Measurements from ENCODE around the gene CLIC5. TPM values are rescaled to one million over a fixed set of nuclear protein-coding genes. Genes with fewer than 3 reads are reported as not detected.

The CLIC5 gene
- total RNA-seq, 4 donors from 2014 or later, result under 0.01 to 5.1 (median 1.5) TPM

GRCh38 chr6:46052479-46052878 lies 36.8 kb upstream of the CLIC5 start:
- intact Hi-C loops (cut with DNase I; ENCODE audit: low total_unique reads), result no loop called here
- Histone ChIP-seq H3K36me3 (no peaks in the 10 kb centered on the region), H3K27ac (peak overlapping the region in 1 of 2 donors; percentile 22), H3K9me3 (no peaks in the 10 kb centered on the region), H3K4me3 (no peak overlapping the region), H3K27me3 (no peaks in the 10 kb centered on the region), H3K4me1 (no peaks in the 10 kb centered on the region)
- DNase-seq, result no peak
- TF ChIP-seq CTCF (IDR thresholded peaks at IDR 0.05) (no peak), POLR2A (IDR thresholded peaks at IDR 0.05) (no peak)

GRCh38 chr6:46051962-46052361 lies 36.3 kb upstream of the CLIC5 start:
- Histone ChIP-seq H3K36me3 (no peaks in the 10 kb centered on the region), H3K27ac (no peak overlapping the region), H3K4me3 (no peak overlapping the region), H3K9me3 (no peaks in the 10 kb centered on the region), H3K4me1 (no peaks in the 10 kb centered on the region), H3K27me3 (no peaks in the 10 kb centered on the region)
- no peak for DNase-seq
- TF ChIP-seq POLR2A (IDR thresholded peaks at IDR 0.05) (no peak), CTCF (IDR thresholded peaks at IDR 0.05) (no peak)
- intact Hi-C loops (cut with DNase I; ENCODE audit: low total_unique reads), result no loop called here

- no peaks in the 10 kb centered on the region for H3K9me3 ChIP-seq
- H3K27me3 ChIP-seq, result no peaks in the 10 kb centered on the region
- H3K27ac ChIP-seq, result no peak overlapping the region
- no peaks in the 10 kb centered on the region for H3K36me3 ChIP-seq
- H3K4me3 ChIP-seq, result no peak overlapping the region
- TF ChIP-seq CTCF (IDR thresholded peaks at IDR 0.05) (no peak), POLR2A (IDR thresholded peaks at IDR 0.05) (no peak)
- no peak for DNase-seq
- intact Hi-C loops (cut with DNase I; ENCODE audit: low total_unique reads), result no loop called here
- H3K4me1 ChIP-seq, result no peaks in the 10 kb centered on the region
These were observed 35.3 kb upstream of the CLIC5 start for GRCh38 chr6:46050845-46051405.

GRCh38 chr6:46048646-46049297 lies 33.1 kb upstream of the CLIC5 start:
- Histone ChIP-seq H3K4me3 (no peak overlapping the region), H3K36me3 (no peaks in the 10 kb centered on the region), H3K9me3 (no peaks in the 10 kb centered on the region), H3K27me3 (no peaks in the 10 kb centered on the region), H3K4me1 (no peaks in the 10 kb centered on the region), H3K27ac (no peak overlapping the region)
- intact Hi-C loops (cut with DNase I; ENCODE audit: low total_unique reads), result no loop called here
- no peak for DNase-seq
- TF ChIP-seq POLR2A (IDR thresholded peaks at IDR 0.05) (no peak), CTCF (IDR thresholded peaks at IDR 0.05) (no peak)

GRCh38 chr6:46046558-46047174 lies 31.0 kb upstream of the CLIC5 start:
- no peaks in the 10 kb centered on the region for H3K4me1 ChIP-seq
- no peak for DNase-seq
- H3K27ac ChIP-seq, result no peak overlapping the region
- H3K36me3 ChIP-seq, result no peaks in the 10 kb centered on the region
- TF ChIP-seq POLR2A (IDR thresholded peaks at IDR 0.05) (no peak), CTCF (IDR thresholded peaks at IDR 0.05) (no peak)
- H3K4me3 ChIP-seq, result no peak overlapping the region
- no peaks in the 10 kb centered on the region for H3K9me3 ChIP-seq
- H3K27me3 ChIP-seq, result no peaks in the 10 kb centered on the region
- intact Hi-C loops (cut with DNase I; ENCODE audit: low total_unique reads), result no loop called here
